BLaER1 (cell line): ENCODE measurements around the gene NXPH2.
A peak's percentile ranks its signal among the peaks of the same experiment; 100 is the strongest.

Experiments
- H3K27ac ChIP-seq: shearing (Covaris generic); formaldehyde crosslinking; 2 replicates; pipeline ENCODE4 v1.8.1; 2022
- H3K27me3 ChIP-seq: shearing (Covaris generic); formaldehyde crosslinking; 2 replicates; pipeline ENCODE4 v1.8.1; 2022
- H3K36me3 ChIP-seq: shearing (Covaris generic); formaldehyde crosslinking; 2 replicates; pipeline ENCODE4 v1.8.1; 2022
- H3K4me1 ChIP-seq: shearing (Covaris generic); formaldehyde crosslinking; 2 replicates; pipeline ENCODE4 v1.8.1; 2022
- H3K4me2 ChIP-seq: shearing (Covaris generic); formaldehyde crosslinking; 2 replicates; pipeline ENCODE4 v1.8.1; 2022
- H3K4me3 ChIP-seq: shearing (Covaris generic); formaldehyde crosslinking; 2 replicates; pipeline ENCODE4 v1.8.1; 2022
- H3K9ac ChIP-seq: shearing (Covaris generic); formaldehyde crosslinking; 2 replicates; pipeline ENCODE4 v1.8.1; 2022
- H3K9me3 ChIP-seq: shearing (Covaris generic); formaldehyde crosslinking; 2 replicates; pipeline ENCODE4 v1.8.1; 2022
- H4K20me1 ChIP-seq: shearing (Covaris generic); formaldehyde crosslinking; 2 replicates; pipeline ENCODE4 v1.8.1; 2022
- Cebpa-rat ChIP-seq: shearing (Covaris generic); IDR thresholded peaks from 2 replicates; pipeline ENCODE4 v1.8.1; 2022

Gene NXPH2

DNA sequence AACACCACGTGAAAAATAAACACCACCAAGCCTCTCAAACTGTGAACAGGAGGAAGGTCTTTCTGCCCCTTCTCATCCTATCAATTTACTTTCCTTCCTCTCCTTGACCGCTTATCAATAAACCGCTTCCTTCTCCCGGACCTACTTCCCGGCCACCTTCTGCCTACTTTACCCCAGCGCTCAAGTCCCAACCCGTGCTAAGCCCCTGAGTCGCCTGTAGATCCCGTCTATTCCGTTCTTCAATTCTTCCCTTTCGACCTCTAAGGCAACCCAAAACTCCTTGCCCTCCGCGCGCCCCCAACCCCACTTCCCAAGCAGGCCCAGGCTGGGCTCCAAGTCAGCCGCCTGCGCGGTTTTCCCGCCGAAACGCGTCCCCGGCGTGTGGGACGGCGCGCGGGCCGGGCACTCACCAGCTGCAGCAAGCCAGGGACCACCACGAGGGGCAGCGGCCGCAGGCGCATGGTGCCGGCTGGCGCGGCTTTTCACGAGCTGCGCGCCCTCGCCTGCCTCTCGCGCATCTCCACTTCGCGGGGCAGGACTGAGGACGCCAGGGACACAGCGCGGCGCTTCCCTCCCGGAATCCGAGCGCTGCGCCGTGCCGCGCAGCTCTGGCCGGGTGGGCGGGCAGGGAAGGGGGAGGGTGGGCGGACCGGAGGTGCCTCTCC is at the start of gene NXPH2:
NXPH2 (minus strand) TSS at position 610 of the 665 bp plus-strand sequence; CDS start at position 461, 149 bp downstream.
- H3K4me2 ChIP-seq: no peak within 1 kb of the TSS
- peaks cover 25% of the 10 kb centered on the region for H3K9me3 ChIP-seq
- no peaks in the 10 kb centered on the region for H3K27me3 ChIP-seq
- TF ChIP-seq Cebpa-rat: no peak
- no peaks in the 10 kb centered on the region for H4K20me1 ChIP-seq
- no peak within 1 kb of the TSS for H3K9ac ChIP-seq
- no peaks in the 10 kb centered on the region for H3K4me1 ChIP-seq
- no peak within 1 kb of the TSS for H3K4me3 ChIP-seq
- no peak within 1 kb of the TSS for H3K27ac ChIP-seq
- no peaks in the 10 kb centered on the region for H3K36me3 ChIP-seq

DNA sequence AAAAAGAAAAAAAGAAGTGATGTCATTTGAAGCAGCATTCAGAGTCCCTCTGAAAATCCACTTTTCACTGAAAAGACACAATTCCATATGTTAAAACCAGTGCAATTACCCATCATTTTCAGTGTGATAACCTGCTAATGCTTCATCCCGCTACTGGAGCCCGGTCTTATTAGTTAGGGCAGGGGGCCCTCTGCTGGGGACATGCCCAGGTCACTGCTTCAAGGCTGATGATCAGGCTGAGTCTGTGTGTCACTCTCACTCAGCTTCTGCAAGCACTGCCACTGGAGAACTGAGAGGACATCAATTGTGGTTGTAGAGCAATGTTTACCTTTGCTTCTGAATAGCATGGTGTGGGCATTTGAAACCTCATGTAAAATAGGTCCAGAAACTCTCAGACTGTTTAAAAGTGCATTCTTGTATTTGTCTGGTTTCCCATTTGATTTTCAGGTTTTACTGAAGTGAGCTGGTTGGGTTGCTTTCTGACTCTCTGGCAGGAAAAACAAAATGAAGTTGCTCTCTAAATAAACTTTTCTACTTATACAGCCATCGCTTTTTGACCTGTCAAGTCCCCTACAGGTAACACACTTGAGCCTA is 49.2 kb upstream of the NXPH2 start:
- Histone ChIP-seq H3K27ac (no peak overlapping the region), H3K9me3 (no peaks in the 10 kb centered on the region), H4K20me1 (no peaks in the 10 kb centered on the region), H3K36me3 (no peaks in the 10 kb centered on the region), H3K27me3 (no peaks in the 10 kb centered on the region), H3K4me2 (no peak overlapping the region), H3K4me3 (no peak overlapping the region), H3K9ac (no peak overlapping the region), H3K4me1 (peaks cover 8% of the 10 kb centered on the region)
- TF ChIP-seq Cebpa-rat: no peak

DNA sequence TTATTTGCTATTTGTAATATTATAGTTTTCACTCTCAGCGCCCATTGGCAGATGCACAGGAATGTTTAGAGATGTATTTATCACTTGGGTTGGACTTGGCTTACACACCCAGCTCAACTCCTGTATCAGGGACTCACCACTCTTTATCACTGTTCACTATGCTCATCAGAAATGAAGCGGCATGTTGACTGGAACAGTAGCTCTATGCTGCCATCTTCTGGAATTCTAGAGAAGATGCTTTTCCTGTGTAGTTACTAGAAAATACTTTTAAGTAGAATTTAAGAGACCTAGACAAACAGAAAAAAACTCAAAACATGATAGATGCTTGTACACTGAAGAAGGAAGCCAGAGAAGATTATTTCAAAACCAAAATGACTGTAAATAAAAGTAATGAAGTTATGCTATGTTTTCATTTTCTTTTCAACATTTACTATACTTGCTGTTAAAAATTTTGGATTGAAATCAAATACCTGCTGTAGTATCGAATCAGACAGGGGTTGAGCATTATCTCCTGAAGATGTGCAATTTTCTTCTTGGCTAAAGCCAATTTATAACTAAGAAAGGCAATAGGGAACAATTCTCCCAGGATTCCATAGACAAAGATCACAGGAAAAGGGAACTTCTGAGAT is 47.4 kb upstream of the NXPH2 start:
- no peak for TF ChIP-seq Cebpa-rat
- Histone ChIP-seq H4K20me1 (no peaks in the 10 kb centered on the region), H3K9me3 (no peaks in the 10 kb centered on the region), H3K27ac (no peak overlapping the region), H3K4me1 (peaks cover 5% of the 10 kb centered on the region), H3K4me3 (no peak overlapping the region), H3K27me3 (no peaks in the 10 kb centered on the region), H3K36me3 (no peaks in the 10 kb centered on the region), H3K4me2 (no peak overlapping the region), H3K9ac (no peak overlapping the region)

DNA sequence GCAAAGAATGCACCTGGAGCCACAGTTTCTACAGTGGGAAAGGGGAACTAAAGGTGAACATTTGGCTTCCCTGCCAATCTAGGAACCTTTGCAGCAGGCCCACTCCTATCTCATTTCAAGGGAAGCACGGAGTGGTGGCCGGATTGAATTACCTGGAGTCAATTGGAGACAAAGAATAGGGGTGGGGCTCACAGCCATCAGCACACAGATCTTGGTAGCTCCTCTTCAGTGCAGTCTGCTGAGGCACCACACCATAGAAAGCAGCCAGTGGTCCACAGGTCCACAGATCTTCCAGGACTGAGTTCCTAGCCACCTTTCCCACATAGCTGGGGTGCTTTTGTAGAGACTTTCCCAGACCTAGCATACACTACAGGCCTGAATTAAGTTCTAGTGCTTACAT is 43.5 kb upstream of the NXPH2 start:
- H3K36me3 ChIP-seq: no peaks in the 10 kb centered on the region
- no peak overlapping the region for H3K4me3 ChIP-seq
- TF ChIP-seq Cebpa-rat: no peak
- H3K9ac ChIP-seq: no peak overlapping the region
- no peaks in the 10 kb centered on the region for H3K4me1 ChIP-seq
- H3K9me3 ChIP-seq: no peaks in the 10 kb centered on the region
- H3K27ac ChIP-seq: no peak overlapping the region
- H3K27me3 ChIP-seq: no peaks in the 10 kb centered on the region
- H4K20me1 ChIP-seq: no peaks in the 10 kb centered on the region
- H3K4me2 ChIP-seq: no peak overlapping the region

DNA sequence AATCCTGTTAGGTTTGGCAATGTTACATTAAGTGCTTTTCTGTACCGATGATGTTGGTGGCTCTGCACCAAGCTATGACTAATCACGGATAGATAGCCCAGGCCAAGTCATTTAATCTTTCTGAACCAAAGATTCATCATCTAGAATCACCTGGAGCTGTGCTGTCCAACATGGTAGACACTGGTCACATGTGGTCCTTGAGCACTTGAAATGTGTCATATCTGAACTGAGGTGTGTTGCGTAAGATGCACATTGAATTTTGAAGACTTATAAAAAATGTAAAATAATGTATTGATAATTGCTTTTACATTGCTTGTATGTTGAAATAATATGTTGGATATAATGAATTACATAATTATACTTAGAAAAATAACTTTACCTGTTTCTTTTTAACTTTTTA is 39.8 kb upstream of the NXPH2 start:
- TF ChIP-seq Cebpa-rat: 0 out of 2 replicates have a peak, but pooled peaks have one; percentile 34
- Histone ChIP-seq H3K27ac (no peak overlapping the region), H3K4me1 (no peaks in the 10 kb centered on the region), H4K20me1 (no peaks in the 10 kb centered on the region), H3K9ac (no peak overlapping the region), H3K36me3 (no peaks in the 10 kb centered on the region), H3K9me3 (no peaks in the 10 kb centered on the region), H3K27me3 (no peaks in the 10 kb centered on the region), H3K4me3 (no peak overlapping the region), H3K4me2 (no peak overlapping the region)

DNA sequence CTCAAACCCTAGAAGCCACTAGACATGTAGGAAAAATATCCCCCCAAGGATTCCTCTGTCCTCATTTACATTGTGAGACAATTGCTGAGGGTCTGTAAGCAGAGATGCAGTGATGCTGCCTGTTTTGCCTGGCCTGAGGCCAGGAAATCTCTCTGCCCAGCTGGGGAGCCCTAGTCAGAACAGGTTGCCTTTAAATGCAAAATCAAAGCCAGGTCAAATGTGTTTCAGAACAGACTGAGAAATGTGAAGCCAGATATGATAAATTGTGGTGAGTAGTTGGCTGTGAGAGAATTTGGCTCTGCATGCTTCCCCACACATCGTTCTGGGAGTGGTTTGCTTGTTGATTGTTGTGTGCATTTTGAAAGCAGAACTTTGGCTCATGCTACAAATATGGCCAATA is 38.4 kb upstream of the NXPH2 start:
- H3K4me3 ChIP-seq: no peak overlapping the region
- TF ChIP-seq Cebpa-rat: no peak
- H3K36me3 ChIP-seq: no peaks in the 10 kb centered on the region
- no peaks in the 10 kb centered on the region for H4K20me1 ChIP-seq
- no peaks in the 10 kb centered on the region for H3K27me3 ChIP-seq
- H3K27ac ChIP-seq: no peak overlapping the region
- H3K9me3 ChIP-seq: no peaks in the 10 kb centered on the region
- H3K9ac ChIP-seq: no peak overlapping the region
- no peak overlapping the region for H3K4me2 ChIP-seq
- no peaks in the 10 kb centered on the region for H3K4me1 ChIP-seq

DNA sequence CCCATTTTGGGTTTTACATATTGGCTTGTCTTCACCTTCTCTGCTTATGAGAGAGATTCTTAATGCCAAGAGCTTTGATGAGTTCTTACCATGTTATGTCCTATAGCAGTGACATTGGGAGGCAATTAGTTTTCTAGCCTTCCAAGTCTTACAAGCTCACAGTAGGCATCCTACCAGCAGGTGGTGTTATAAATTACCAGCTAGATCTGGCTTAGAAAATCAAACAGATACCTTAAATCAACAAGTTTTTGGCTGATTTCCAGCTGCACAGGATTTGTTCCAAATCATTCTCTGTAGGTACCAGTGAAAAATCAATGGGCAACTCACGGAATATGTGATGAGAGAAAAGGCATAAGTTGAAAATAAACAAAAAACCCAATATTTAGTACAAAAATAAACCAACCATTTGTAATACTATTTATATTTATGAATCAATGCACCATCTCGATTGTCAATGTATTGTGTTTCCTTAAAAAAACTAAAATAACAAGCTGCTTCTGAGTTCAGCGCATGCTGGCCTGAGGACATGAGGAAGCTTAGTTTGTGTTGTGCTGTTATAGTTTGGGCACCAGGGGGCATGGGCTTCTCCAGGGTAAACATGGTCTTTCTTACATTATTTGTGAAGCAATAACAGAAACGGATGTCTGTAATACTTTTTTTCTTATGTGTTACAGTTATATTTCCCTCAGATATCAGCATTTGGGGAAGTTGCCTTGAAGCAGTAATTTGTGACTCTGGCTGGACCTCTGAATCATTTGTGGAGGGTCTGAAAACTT is 34.1 kb upstream of the NXPH2 start:
- no peaks in the 10 kb centered on the region for H3K36me3 ChIP-seq
- no peak for TF ChIP-seq Cebpa-rat
- H3K4me1 ChIP-seq: no peaks in the 10 kb centered on the region
- H3K27ac ChIP-seq: no peak overlapping the region
- H3K4me3 ChIP-seq: no peak overlapping the region
- no peak overlapping the region for H3K4me2 ChIP-seq
- no peak overlapping the region for H3K9ac ChIP-seq
- no peaks in the 10 kb centered on the region for H3K27me3 ChIP-seq
- no peaks in the 10 kb centered on the region for H3K9me3 ChIP-seq
- no peaks in the 10 kb centered on the region for H4K20me1 ChIP-seq

DNA sequence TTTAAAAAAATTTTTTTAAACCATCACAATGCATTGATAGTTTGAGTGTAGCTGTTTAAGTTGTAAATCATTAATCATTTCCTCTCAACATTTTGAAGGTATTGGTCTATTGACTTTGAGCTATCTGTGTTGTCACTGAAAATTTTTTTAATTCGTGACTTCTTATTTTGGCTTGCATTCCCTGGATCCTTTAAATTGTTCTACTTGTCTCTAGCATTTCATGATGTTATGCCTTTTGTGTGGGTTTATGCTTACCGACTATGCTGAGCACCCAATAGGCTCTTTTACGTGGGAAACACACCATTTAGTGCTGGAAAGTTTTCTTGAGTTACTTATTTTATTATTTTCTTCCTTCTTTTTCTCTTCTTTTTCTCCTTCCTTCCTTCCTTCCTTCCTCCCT is 31.2 kb upstream of the NXPH2 start:
- H3K27me3 ChIP-seq: no peaks in the 10 kb centered on the region
- no peak overlapping the region for H3K27ac ChIP-seq
- no peak overlapping the region for H3K9ac ChIP-seq

DNA sequence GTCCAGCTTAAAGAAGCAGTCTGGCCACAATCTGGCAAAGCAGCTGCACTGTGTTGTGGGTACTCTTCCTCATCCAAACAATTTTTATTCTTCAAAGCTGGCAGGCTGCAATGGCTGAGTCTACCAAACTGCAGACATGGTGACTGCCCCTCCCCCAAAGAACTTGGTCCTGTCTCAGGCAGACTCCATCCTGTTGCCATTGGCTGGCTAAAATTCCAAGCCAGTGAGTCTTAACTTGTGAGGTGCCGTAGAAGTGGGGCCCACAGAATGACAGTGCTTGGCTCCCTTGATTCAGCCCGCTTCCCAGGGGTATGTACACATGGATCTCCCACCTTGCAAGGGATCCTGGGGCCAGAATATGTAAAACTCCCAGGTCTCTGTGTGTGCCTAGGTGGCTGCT is 14.5 kb upstream of the NXPH2 start:
- H3K9me3 ChIP-seq: peaks cover 10% of the 10 kb centered on the region; the same call in 1 of the 2 replicates
- H3K4me2 ChIP-seq: no peak overlapping the region
- no peak overlapping the region for H3K4me3 ChIP-seq
- no peak overlapping the region for H3K27ac ChIP-seq
- H3K36me3 ChIP-seq: no peaks in the 10 kb centered on the region
- H3K27me3 ChIP-seq: no peaks in the 10 kb centered on the region
- no peaks in the 10 kb centered on the region for H3K4me1 ChIP-seq
- H3K9ac ChIP-seq: no peak overlapping the region
- no peaks in the 10 kb centered on the region for H4K20me1 ChIP-seq
- no peak for TF ChIP-seq Cebpa-rat

More for the DNA sequence above, 31.2 kb upstream of the NXPH2 start:
- Histone ChIP-seq H3K9me3 (no peaks in the 10 kb centered on the region), H3K36me3 (no peaks in the 10 kb centered on the region), H3K4me1 (no peaks in the 10 kb centered on the region), H4K20me1 (no peaks in the 10 kb centered on the region), H3K4me2 (no peak overlapping the region), H3K4me3 (no peak overlapping the region)
- no peak for TF ChIP-seq Cebpa-rat
